Ovary (tissue), 9 donors: Measurements from ENCODE around the gene ZNF317. TPM values are rescaled to one million over a fixed set of nuclear protein-coding genes. Genes with fewer than 3 reads are reported as not detected.
A peak's percentile ranks its signal among the peaks of the same experiment; 100 is the strongest.

Source experiments
- DNase-seq, 5 donors: peaks; one replicate each; pipeline ENCODE4 v3.0.0-alpha.2; 2019 to 2020
- H3K27ac ChIP-seq, 2 donors: fragments of 200-600 bp; one replicate each; pipeline versions ENCODE4 v1.5.1 to v1.8.0; 2019 to 2022
- H3K27me3 ChIP-seq: fragments of 200-600 bp; one replicate; pipeline ENCODE4 v1.8.0; 2022
- H3K36me3 ChIP-seq: fragments of 200-600 bp; sonication (generic); one replicate; pipeline ENCODE4 v1.5.1; 2019
- H3K4me1 ChIP-seq: one replicate; pipeline ENCODE4 v1.8.1; 2013; ENCODE audit warnings: mild to moderate bottlenecking, moderate library complexity; ENCODE audit not compliant: insufficient read depth
- H3K4me3 ChIP-seq: fragments of 200-600 bp; sonication (generic); one replicate; pipeline ENCODE4 v1.5.1; 2017
- H3K9me3 ChIP-seq, 2 donors: fragments of 200-600 bp in 1 of 2; sonication (generic) in 1 of 2; one replicate each; pipeline versions ENCODE4 v1.5.1 to v1.8.1; 2013 to 2019; ENCODE audit warnings: mild to moderate bottlenecking in 1 of 2, moderate library complexity in 1 of 2
- EP300 ChIP-seq: sonication (generic); formaldehyde crosslinking; IDR thresholded peaks from one replicate; pipeline ENCODE4 v1.6.1; 2017; ENCODE audit warnings: antibody characterized with exemption
- POLR2A ChIP-seq: fragments of 450-650 bp; IDR thresholded peaks from one replicate; pipeline ENCODE4 v1.6.1; 2017; ENCODE audit warnings: antibody characterized with exemption, mild to moderate bottlenecking, moderate library complexity
- WGBS, 3 donors: extraction: QIAGEN DNeasy Blood & Tissue Kit in 1 of 3; methylation state at CpG; one replicate each; pipeline versions ENCODE4 v1.1.5 to v1.1.7; 2013 to 2017; 5-methylcytosine and 5-hydroxymethylcytosine counted together
- intact Hi-C, 4 donors: fragments of 100-400 bp; cut with DNase I; formaldehyde crosslinking; loops; one replicate each; pipeline versions ENCODE4 v1.11.0 to v1.15.1; 2022 to 2023
- polyA plus RNA-seq, 2 donors: library from polyadenylated mRNA; stranded (reverse); fragments of 200-250 nt in 1 of 2; fragments of 350-450 nt in 1 of 2; fragmentation: Illumina TruSeq in 1 of 2; extraction: RNeasy Lipid Tissue Mini Kit (QIAGEN cat#74804) in 1 of 2; gene quantifications; one replicate each; pipeline ENCODE4 v1.2.3, GENCODE V29; 2013 to 2014
- total RNA-seq, 7 donors: library from RNA; depleted of rRNA in 2 of 7; stranded (reverse); fragments of >200 nt in 2 of 7; fragmentation: NEBNext Ultra II Directional in 3 of 7; extraction: Animal tissue kit (Norgen Biotek cat#: 25700) in 3 of 7; gene quantifications; one replicate each; pipeline versions ENCODE4 v1.1.0 to v1.2.4, GENCODE V29; 2016 to 2023
- TF ChIP-seq, protein P1 (sequence below), 3 donors: fragments of 450-650 bp in 2 of 3; fragments of 200-600 bp in 1 of 3; IDR thresholded peaks; one replicate each; pipeline versions ENCODE4 v1.5.1 to v1.8.0; 2016 to 2022; ENCODE audit warnings: antibody characterized with exemption in 3 of 3, mild to moderate bottlenecking in 1 of 3
- donor health status: DM: no; HTN: no; CAD: no; lungs with moderate emphysema.
- donor health status: DM: no; HTN: no; CAD: no.
- donor health status: Bipolar disorder and iron deficiency.
- donor health status: DM: yes; HTN: yes; CAD: no.
- donor health status: DM: no; HTN: no; CAD: no.
- donor health status: DM: yes; HTN: yes; CAD: no.

The ZNF317 gene
- total and polyA plus RNA-seq, 9 donors = 10.8 to 37.1 (median 27.1) TPM

DNA sequence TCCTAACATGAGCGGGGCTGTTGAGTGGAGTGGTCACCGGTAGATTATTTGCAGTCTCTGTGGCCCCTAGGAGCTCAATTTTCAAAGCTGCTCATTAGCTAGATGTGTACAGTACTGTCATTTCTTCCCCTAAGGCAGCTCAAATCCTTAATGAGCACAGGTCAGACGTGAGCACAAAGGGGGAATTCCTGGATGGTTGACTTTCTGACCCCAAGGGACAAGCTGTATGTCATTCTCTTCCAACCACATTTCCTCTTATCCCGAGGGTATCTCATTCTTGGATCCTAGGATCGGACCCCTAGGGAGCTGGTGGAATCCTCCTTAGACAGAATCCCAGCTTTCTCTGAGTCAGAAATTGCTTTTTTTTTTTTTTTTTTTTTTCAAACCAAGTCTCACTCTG, 7.8 kb upstream of the ZNF317 start:
- TF ChIP-seq POLR2A (no peak), EP300 (no peak)
- TF ChIP-seq, protein P1, sequence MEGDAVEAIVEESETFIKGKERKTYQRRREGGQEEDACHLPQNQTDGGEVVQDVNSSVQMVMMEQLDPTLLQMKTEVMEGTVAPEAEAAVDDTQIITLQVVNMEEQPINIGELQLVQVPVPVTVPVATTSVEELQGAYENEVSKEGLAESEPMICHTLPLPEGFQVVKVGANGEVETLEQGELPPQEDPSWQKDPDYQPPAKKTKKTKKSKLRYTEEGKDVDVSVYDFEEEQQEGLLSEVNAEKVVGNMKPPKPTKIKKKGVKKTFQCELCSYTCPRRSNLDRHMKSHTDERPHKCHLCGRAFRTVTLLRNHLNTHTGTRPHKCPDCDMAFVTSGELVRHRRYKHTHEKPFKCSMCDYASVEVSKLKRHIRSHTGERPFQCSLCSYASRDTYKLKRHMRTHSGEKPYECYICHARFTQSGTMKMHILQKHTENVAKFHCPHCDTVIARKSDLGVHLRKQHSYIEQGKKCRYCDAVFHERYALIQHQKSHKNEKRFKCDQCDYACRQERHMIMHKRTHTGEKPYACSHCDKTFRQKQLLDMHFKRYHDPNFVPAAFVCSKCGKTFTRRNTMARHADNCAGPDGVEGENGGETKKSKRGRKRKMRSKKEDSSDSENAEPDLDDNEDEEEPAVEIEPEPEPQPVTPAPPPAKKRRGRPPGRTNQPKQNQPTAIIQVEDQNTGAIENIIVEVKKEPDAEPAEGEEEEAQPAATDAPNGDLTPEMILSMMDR (IDR thresholded peaks at IDR 0.05) = no peak
- intact Hi-C loops = no loop called here

GRCh38 chr19:9139609-9140158, 513 bp upstream of the ZNF317 start:
- H3K4me1 ChIP-seq = peaks cover 4% of the 10 kb centered on the region
- H3K4me3 ChIP-seq = peak overlapping the region; percentile 93
- TF ChIP-seq POLR2A (no peak), EP300 (no peak)
- TF ChIP-seq, protein P1 (IDR thresholded peaks at IDR 0.05) = no peak
- H3K27me3 ChIP-seq = no peaks in the 10 kb centered on the region
- no peak for DNase-seq
- WGBS, 3 donors = 23 to 30% (median 25%) methylated on average over 8 of the region's 8 CpGs
- intact Hi-C loops = loop anchor here in 1 of 4 donors (10.0 kb wide), 1 partner anchor 655 kb away; no protein-coding TSS in a partner anchor
- no peaks in the 10 kb centered on the region for H3K36me3 ChIP-seq
- no peak overlapping the region for H3K27ac ChIP-seq
- H3K9me3 ChIP-seq = no peaks in the 10 kb centered on the region

More for the DNA sequence above, 7.8 kb upstream of the ZNF317 start:
- Histone ChIP-seq H3K27me3 (no peaks in the 10 kb centered on the region), H3K4me1 (no peaks in the 10 kb centered on the region), H3K4me3 (no peak overlapping the region), H3K27ac (no peak overlapping the region), H3K9me3 (no peaks in the 10 kb centered on the region), H3K36me3 (no peaks in the 10 kb centered on the region)
- DNase-seq = no peak
- WGBS, 3 donors = 57 to 62% (median 59%) methylated on average over 5 of the region's 5 CpGs

- H3K4me3 ChIP-seq = no peak overlapping the region
- H3K27ac ChIP-seq = no peak overlapping the region
- peaks cover 0 to 4% of the 10 kb centered on the region in 2 donors for H3K9me3 ChIP-seq
- intact Hi-C loops = loop anchor here in 1 of 4 donors (10.0 kb wide), 1 partner anchor 650 kb away; no protein-coding TSS in a partner anchor
- no peaks in the 10 kb centered on the region for H3K27me3 ChIP-seq
- no peak for DNase-seq
- WGBS, 3 donors = 95 to 98% (median 98%) methylated on average over 5 of the region's 5 CpGs
- H3K36me3 ChIP-seq = no peaks in the 10 kb centered on the region
- peaks cover 4% of the 10 kb centered on the region for H3K4me1 ChIP-seq
- TF ChIP-seq POLR2A (no peak), EP300 (no peak)
- TF ChIP-seq, protein P1 (IDR thresholded peaks at IDR 0.05) = no peak
Measured at GRCh38 chr19:9144920-9145319, 4.7 kb downstream of the ZNF317 start.

- Histone ChIP-seq H3K9me3 (peaks cover 0 to 4% of the 10 kb centered on the region in 2 donors), H3K4me3 (no peak overlapping the region), H3K27ac (no peak overlapping the region), H3K4me1 (peaks cover under 1% of the 10 kb centered on the region), H3K36me3 (no peaks in the 10 kb centered on the region), H3K27me3 (no peaks in the 10 kb centered on the region)
- WGBS, 3 donors = 90 to 100% (median 96%) methylated on average over 1 of the region's 1 CpG
- TF ChIP-seq, protein P1 (IDR thresholded peaks at IDR 0.05) = no peak
- no peak for TF ChIP-seq POLR2A
- TF ChIP-seq EP300 = no peak
- no peak for DNase-seq
- intact Hi-C loops = loop anchor here in 1 of 4 donors (10.0 kb wide), 1 partner anchor 648 kb away; no protein-coding TSS in a partner anchor
Measured at GRCh38 chr19:9146882-9147281, 6.7 kb downstream of the ZNF317 start.
